HepG2 (cell line): ENCODE results near the gene TMEM95. TPM values are rescaled to one million over a fixed set of nuclear protein-coding genes. Genes with fewer than 3 reads are reported as not detected.

Source experiments
- CBFB ChIP-seq: sonication (generic); formaldehyde crosslinking; IDR thresholded peaks from 2 replicates; pipeline ENCODE4 v1.4.0; 2020; ENCODE audit warnings: missing genetic modification reagents
- DNMT1 ChIP-seq: sonication (generic); formaldehyde crosslinking; IDR thresholded peaks from 2 replicates; pipeline ENCODE4 v1.5.1; 2020; ENCODE audit warnings: mild to moderate bottlenecking, missing genetic modification reagents
- ETV5 ChIP-seq: IDR thresholded peaks from 2 replicates; pipeline ENCODE4 v1.6.1; 2018; ENCODE audit warnings: missing biosample characterization, missing genetic modification reagents, inconsistent platforms, borderline replicate concordance
- JUNB ChIP-seq: sonication (generic); formaldehyde crosslinking; IDR thresholded peaks from 2 replicates; pipeline ENCODE4 v1.8.0; 2022; ENCODE audit warnings: missing genetic modification reagents, mild to moderate bottlenecking, borderline replicate concordance
- KDM4B ChIP-seq: sonication (generic); formaldehyde crosslinking; IDR thresholded peaks from 2 replicates; pipeline ENCODE4 v1.4.0; 2020; ENCODE audit warnings: missing genetic modification reagents
- KLF12 ChIP-seq: sonication (generic); formaldehyde crosslinking; IDR thresholded peaks from 2 replicates; pipeline ENCODE4 v1.4.0; 2020; ENCODE audit warnings: missing genetic modification reagents, borderline replicate concordance
- NONO ChIP-seq, 2 experiments: fragments of 450-650 bp in 1 of 2; sonication (generic) in 1 of 2; formaldehyde crosslinking in 1 of 2; IDR thresholded peaks in 1 of 2; conservative IDR thresholded peaks in 1 of 2; 2 replicates each; pipeline versions ENCODE4 v1.6.1 to v1.8.0; 2017 to 2022; ENCODE audit warnings: mild to moderate bottlenecking in 1 of 2, missing genetic modification reagents in 1 of 2, moderate library complexity in 1 of 2
- NR2F2 ChIP-seq: IDR thresholded peaks from 2 replicates; pipeline ENCODE4 v1.6.1; 2012; ENCODE audit warnings: low read depth, inconsistent platforms, borderline replicate concordance
- PHF21A ChIP-seq: sonication (generic); formaldehyde crosslinking; IDR thresholded peaks from 2 replicates; pipeline ENCODE4 v1.5.0; 2020; ENCODE audit warnings: mild to moderate bottlenecking, missing genetic modification reagents
- REPIN1 ChIP-seq: sonication (generic); formaldehyde crosslinking; IDR thresholded peaks from 2 replicates; pipeline ENCODE4 v1.8.0; 2022; ENCODE audit warnings: missing genetic modification reagents, low read depth, mild to moderate bottlenecking, borderline replicate concordance
- ZBTB14 ChIP-seq: sonication (generic); formaldehyde crosslinking; IDR thresholded peaks from 2 replicates; pipeline ENCODE4 v1.4.0; 2020; ENCODE audit warnings: missing genetic modification reagents
- ZBTB21 ChIP-seq: sonication (generic); formaldehyde crosslinking; IDR thresholded peaks from 2 replicates; pipeline ENCODE4 v1.4.0; 2020; ENCODE audit warnings: missing genetic modification reagents
- ZBTB7A ChIP-seq: sonication (generic); formaldehyde crosslinking; IDR thresholded peaks from 2 replicates; pipeline ENCODE4 v1.8.0; 2022; ENCODE audit warnings: mild to moderate bottlenecking, missing genetic modification reagents
- ZMAT3 ChIP-seq: sonication (generic); formaldehyde crosslinking; conservative IDR thresholded peaks from 2 replicates; pipeline ENCODE4 v1.7.0; 2021; ENCODE audit warnings: missing genetic modification reagents
- ZNF256 ChIP-seq: sonication (generic); formaldehyde crosslinking; conservative IDR thresholded peaks from 2 replicates; pipeline ENCODE4 v1.4.0; 2020; ENCODE audit warnings: missing genetic modification reagents
- ZNF280B ChIP-seq: sonication (generic); formaldehyde crosslinking; IDR thresholded peaks from 2 replicates; pipeline ENCODE4 v1.5.0; 2020; ENCODE audit warnings: missing genetic modification reagents, mild to moderate bottlenecking, borderline replicate concordance
- ZNF333 ChIP-seq: sonication (generic); formaldehyde crosslinking; IDR thresholded peaks from 2 replicates; pipeline ENCODE4 v1.4.0; 2020; ENCODE audit warnings: mild to moderate bottlenecking, missing genetic modification reagents, borderline replicate concordance
- ZNF879 ChIP-seq: sonication (generic); formaldehyde crosslinking; IDR thresholded peaks from 2 replicates; pipeline ENCODE4 v1.8.1; 2023; ENCODE audit warnings: missing genetic modification reagents
- polyA plus RNA-seq, 8 experiments: library from polyadenylated mRNA; depleted of rRNA in 3 of 8; stranded (reverse) in 7 of 8; unstranded in 1 of 8; fragments of >200 nt; fragmentation: Illumina TruSeq in 4 of 8; extraction: Trizol in 4 of 8; gene quantifications; 2 replicates each; pipeline versions ENCODE4 v1.2.1 to v1.2.3, GENCODE V29; 2011 to 2016; ENCODE audit warnings: low read depth in 4 of 8, missing spikeins in 1 of 8, mixed read lengths in 1 of 8; ENCODE audit not compliant: insufficient read depth in 1 of 8
- total RNA-seq, 5 experiments: library from RNA; depleted of rRNA; stranded (reverse); fragments of >200 nt; fragmentation: Illumina TruSeq; extraction: Trizol; gene quantifications; 2 replicates each; pipeline ENCODE4 v1.2.3, GENCODE V29; 2016; ENCODE audit warnings: low read depth in 1 of 5
- TF ChIP-seq, protein P1 (sequence below): sonication (generic); formaldehyde crosslinking; IDR thresholded peaks from 2 replicates; pipeline ENCODE4 v1.8.0; 2022; ENCODE audit warnings: missing genetic modification reagents, mild to moderate bottlenecking, borderline replicate concordance
- TF ChIP-seq, protein P2 (sequence below): sonication (generic); formaldehyde crosslinking; IDR thresholded peaks from 2 replicates; pipeline ENCODE4 v1.9.0; 2022; ENCODE audit warnings: low read depth, missing genetic modification reagents
- TF ChIP-seq, protein P3 (sequence below): sonication (generic); formaldehyde crosslinking; IDR thresholded peaks from 2 replicates; pipeline ENCODE4 v1.9.0; 2022; ENCODE audit warnings: missing genetic modification reagents, mild to moderate bottlenecking, borderline replicate concordance

TMEM95 gene
- total and polyA plus RNA-seq, 2 of the 13 experiments (the other 11 are each of a cell fraction or from before 2014, with no cell fraction given): not detected

DNA sequence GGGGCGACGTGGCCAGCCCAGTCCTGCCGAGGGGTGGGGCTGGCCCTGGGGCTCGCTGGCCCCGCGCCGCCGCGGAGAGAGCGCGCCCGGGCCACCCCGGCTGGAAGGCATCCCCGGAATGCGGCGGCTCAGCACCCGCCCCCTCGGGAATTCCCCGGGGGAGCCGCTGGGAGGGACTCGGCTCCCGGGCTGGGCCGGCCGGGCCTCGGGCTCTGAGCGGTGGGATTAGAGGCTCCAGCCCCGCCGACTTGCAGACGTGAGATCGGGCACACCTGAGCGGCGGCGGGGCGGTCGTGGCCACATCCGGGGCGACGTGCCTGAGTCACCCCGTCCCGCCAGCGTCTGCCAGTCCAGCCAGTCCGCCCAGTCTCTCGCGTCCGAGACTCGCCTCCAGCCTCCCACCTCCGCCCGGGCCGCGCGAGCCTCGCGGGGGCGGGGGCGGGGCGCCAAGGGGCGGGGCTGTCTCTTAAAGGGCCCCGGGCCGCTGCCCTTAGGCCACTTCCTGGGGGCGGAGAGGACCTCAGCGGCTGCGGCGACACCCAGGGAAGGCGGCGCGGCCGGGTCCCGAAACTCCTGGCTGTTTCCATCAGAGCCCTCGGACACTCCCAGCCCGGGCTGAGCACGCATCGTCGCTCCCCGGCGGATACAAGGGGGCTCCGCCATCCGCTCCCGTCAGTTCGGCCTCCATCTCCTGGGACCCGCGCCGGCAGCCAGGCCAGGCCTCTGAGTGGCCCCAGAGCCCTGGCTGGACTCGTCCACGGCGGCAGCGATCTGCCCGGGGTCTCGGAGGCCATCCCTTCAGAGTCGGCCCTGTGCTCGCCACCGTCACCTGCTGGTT, 3.1 kb upstream of the TMEM95 start, which contains the start of gene KCTD11 (continued):
- TF ChIP-seq JUNB (CRISPR knock-in tag) (no peak), ETV5 (CRISPR knock-in tag) (peak; percentile 91), KLF12 (peak; percentile 57), KDM4B (CRISPR knock-in tag) (no peak), ZBTB14 (CRISPR knock-in tag) (peak; percentile 54; the same call in 1 of the 2 replicates), ZNF333 (CRISPR knock-in tag) (peak; percentile 26; the same call in 1 of the 2 replicates), CBFB (CRISPR knock-in tag) (no peak; the same call in 1 of the 2 replicates), REPIN1 (CRISPR knock-in tag) (peak; percentile 40; the same call in 1 of the 2 replicates), PHF21A (CRISPR knock-in tag) (peak; percentile 77; the same call in 1 of the 2 replicates), ZBTB21 (CRISPR knock-in tag) (no peak), ZBTB7A (no peak), ZNF879 (CRISPR knock-in tag) (peak; percentile 45), ZNF280B (CRISPR knock-in tag) (no peak), ZNF256 (0 out of 2 replicates have a peak, but pooled peaks have one; percentile 33), ZMAT3 (peak; percentile 87; the same call in 1 of the 2 replicates), DNMT1 (CRISPR knock-in tag) (0 out of 2 replicates have a peak, but pooled peaks have one; percentile 8), NONO (IDR thresholded peaks at IDR 0.05) (no peak), NONO (CRISPR knock-in tag; conservative IDR thresholded peaks at IDR 0.05) (peak; percentile 73; the same call in 1 of the 2 replicates), NR2F2 (peak; percentile 11; the same call in 1 of the 2 replicates)
- TF ChIP-seq, protein P1, sequence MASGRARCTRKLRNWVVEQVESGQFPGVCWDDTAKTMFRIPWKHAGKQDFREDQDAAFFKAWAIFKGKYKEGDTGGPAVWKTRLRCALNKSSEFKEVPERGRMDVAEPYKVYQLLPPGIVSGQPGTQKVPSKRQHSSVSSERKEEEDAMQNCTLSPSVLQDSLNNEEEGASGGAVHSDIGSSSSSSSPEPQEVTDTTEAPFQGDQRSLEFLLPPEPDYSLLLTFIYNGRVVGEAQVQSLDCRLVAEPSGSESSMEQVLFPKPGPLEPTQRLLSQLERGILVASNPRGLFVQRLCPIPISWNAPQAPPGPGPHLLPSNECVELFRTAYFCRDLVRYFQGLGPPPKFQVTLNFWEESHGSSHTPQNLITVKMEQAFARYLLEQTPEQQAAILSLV (CRISPR knock-in tag): peak; percentile 53; the same call in 1 of the 2 replicates
- TF ChIP-seq, protein P2, sequence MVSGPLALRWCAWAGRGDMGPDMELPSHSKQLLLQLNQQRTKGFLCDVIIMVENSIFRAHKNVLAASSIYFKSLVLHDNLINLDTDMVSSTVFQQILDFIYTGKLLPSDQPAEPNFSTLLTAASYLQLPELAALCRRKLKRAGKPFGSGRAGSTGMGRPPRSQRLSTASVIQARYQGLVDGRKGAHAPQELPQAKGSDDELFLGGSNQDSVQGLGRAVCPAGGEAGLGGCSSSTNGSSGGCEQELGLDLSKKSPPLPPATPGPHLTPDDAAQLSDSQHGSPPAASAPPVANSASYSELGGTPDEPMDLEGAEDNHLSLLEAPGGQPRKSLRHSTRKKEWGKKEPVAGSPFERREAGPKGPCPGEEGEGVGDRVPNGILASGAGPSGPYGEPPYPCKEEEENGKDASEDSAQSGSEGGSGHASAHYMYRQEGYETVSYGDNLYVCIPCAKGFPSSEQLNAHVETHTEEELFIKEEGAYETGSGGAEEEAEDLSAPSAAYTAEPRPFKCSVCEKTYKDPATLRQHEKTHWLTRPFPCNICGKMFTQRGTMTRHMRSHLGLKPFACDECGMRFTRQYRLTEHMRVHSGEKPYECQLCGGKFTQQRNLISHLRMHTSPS (CRISPR knock-in tag): peak; percentile 22; the same call in 1 of the 2 replicates
- TF ChIP-seq, protein P3, sequence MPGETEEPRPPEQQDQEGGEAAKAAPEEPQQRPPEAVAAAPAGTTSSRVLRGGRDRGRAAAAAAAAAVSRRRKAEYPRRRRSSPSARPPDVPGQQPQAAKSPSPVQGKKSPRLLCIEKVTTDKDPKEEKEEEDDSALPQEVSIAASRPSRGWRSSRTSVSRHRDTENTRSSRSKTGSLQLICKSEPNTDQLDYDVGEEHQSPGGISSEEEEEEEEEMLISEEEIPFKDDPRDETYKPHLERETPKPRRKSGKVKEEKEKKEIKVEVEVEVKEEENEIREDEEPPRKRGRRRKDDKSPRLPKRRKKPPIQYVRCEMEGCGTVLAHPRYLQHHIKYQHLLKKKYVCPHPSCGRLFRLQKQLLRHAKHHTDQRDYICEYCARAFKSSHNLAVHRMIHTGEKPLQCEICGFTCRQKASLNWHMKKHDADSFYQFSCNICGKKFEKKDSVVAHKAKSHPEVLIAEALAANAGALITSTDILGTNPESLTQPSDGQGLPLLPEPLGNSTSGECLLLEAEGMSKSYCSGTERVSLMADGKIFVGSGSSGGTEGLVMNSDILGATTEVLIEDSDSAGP (CRISPR knock-in tag): peak; percentile 100
